ENCODE results near the gene STX10. TPM values are rescaled to one million over a fixed set of nuclear protein-coding genes. Genes with fewer than 3 reads are reported as not detected.

Gene STX10
- total RNA-seq, 6 experiments from 2014 or later, result 18.2 to 41.5 (median 23.4) TPM

DNA sequence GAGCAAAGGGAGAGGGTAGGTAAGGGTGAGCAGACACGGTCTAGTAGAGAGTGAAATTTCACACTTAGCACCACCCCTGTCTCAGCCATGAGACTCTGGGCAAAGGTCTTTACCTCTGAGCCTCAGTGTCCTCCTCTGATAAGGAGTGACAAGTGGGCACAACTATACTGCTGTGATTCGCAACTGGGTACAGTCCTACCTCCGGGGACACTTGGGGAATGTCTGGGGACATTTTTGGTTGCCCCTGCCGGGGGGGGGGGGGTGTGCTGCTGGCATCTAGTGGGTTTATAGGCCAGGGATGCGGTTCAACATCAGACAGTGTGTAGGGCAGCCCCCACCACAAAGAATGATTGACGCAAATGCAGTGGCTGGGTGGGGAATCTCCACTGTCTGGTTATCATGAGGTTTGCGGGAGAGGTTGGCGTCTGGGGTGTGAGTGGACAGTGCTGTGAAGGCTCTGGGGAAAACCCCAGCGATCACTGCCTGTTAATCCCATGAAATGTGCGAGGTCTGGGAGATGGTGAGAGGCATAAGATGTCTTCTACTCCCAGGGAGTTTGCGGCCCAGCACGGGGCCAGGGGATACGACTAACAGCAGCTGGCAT is 27.8 kb downstream of the STX10 start:
- no peaks in the 10 kb centered on the region for H3K9me3 ChIP-seq
- DNase-seq, result no peak
- H3K27ac ChIP-seq, result no peak overlapping the region
- no peaks in the 10 kb centered on the region for H3K36me3 ChIP-seq
- no peak for ATAC-seq
- no peak for TF ChIP-seq POLR2A (IDR thresholded peaks at IDR 0.05)
- TF ChIP-seq, protein P1, sequence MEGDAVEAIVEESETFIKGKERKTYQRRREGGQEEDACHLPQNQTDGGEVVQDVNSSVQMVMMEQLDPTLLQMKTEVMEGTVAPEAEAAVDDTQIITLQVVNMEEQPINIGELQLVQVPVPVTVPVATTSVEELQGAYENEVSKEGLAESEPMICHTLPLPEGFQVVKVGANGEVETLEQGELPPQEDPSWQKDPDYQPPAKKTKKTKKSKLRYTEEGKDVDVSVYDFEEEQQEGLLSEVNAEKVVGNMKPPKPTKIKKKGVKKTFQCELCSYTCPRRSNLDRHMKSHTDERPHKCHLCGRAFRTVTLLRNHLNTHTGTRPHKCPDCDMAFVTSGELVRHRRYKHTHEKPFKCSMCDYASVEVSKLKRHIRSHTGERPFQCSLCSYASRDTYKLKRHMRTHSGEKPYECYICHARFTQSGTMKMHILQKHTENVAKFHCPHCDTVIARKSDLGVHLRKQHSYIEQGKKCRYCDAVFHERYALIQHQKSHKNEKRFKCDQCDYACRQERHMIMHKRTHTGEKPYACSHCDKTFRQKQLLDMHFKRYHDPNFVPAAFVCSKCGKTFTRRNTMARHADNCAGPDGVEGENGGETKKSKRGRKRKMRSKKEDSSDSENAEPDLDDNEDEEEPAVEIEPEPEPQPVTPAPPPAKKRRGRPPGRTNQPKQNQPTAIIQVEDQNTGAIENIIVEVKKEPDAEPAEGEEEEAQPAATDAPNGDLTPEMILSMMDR (IDR thresholded peaks at IDR 0.05), result no peak
- intact Hi-C loops (cut with DNase I), result no loop called here
- H3K4me1 ChIP-seq, result peaks cover 0 to 8% (median 3%) of the 10 kb centered on the region in 4 donors
- 66% methylated on average over 3 of the region's 13 CpGs for WGBS (ENCODE audit: insufficient coverage, low coverage, low lambda C conversion rate, missing lambda C conversion rate)
- no peak overlapping the region for H3K4me3 ChIP-seq
- H3K27me3 ChIP-seq, result no peaks in the 10 kb centered on the region

DNA sequence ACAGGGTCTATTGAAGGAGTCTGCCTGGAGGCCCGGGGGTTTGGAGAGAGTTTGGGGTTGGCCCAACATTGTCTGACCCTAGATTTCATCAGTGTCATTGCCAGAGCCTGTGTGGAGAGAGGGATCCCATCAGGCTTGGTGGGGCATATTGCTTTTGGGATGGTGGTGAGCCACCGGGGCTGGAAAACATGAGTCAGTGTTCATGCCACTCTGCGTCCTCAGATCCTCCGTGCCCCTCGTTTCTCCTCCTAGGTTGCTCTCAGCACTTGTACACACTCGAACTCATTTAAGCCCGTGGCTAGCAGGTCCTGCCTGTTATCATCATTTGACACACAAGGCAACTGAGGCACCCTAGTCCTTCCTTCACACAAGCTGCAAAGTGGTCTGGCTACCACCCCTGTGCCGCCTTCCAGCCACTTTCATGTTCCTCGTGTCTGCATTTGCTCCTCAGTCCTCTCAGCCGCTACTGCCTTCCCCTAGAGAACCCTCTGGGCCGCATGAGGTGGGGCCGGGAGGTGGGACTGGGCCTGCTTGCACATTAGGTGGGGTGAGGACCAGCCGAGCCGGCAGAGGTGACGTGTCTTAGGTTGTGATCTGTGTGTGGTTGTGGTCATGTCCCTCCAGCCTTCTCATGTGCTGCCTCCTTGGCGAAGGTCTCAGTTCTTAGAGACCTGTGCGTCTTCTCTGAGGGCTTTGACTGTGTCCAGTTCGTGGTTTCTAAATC is 28.5 kb downstream of the STX10 start:
- H3K4me1 ChIP-seq, result peaks cover 0 to 8% (median 3%) of the 10 kb centered on the region in 4 donors
- no peaks in the 10 kb centered on the region for H3K27me3 ChIP-seq
- ATAC-seq (no peak), DNase-seq (no peak)
- H3K4me3 ChIP-seq, result no peak overlapping the region
- intact Hi-C loops (cut with DNase I), result no loop called here
- H3K9me3 ChIP-seq, result no peaks in the 10 kb centered on the region
- WGBS (ENCODE audit: insufficient coverage, low coverage, low lambda C conversion rate, missing lambda C conversion rate), result 66% methylated on average over 8 of the region's 18 CpGs
- no peaks in the 10 kb centered on the region for H3K36me3 ChIP-seq
- no peak overlapping the region for H3K27ac ChIP-seq
- TF ChIP-seq, protein P1 (IDR thresholded peaks at IDR 0.05), result no peak
- no peak for TF ChIP-seq POLR2A (IDR thresholded peaks at IDR 0.05)

DNA sequence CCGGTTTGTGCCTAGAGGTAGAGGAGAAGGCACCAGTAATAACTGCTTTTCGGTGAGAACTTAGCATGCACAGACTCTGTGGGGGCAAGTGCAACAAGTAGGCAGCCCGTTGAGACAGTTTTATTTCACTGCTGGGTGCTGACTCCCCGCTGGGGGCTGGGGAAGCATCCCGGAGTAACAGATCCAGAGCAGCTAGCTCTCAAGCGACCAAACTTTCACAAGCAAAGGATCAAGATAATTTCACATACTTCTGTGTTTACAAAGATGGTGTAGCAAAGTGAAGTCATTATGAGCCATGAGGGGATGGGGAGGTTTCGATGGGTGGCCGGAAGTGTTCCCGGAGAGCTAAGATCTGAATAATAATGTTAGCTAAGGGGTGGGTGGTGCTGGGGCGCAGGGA is 29.4 kb downstream of the STX10 start:
- Histone ChIP-seq H3K4me3 (no peak overlapping the region), H3K9me3 (no peaks in the 10 kb centered on the region), H3K27ac (no peak overlapping the region), H3K4me1 (peaks cover 0 to 10% (median 5%) of the 10 kb centered on the region in 4 donors), H3K27me3 (no peaks in the 10 kb centered on the region), H3K36me3 (no peaks in the 10 kb centered on the region)
- WGBS (ENCODE audit: insufficient coverage, low coverage, low lambda C conversion rate, missing lambda C conversion rate), result 62% methylated on average over 8 of the region's 10 CpGs
- ATAC-seq, result no peak
- intact Hi-C loops (cut with DNase I), result no loop called here
- DNase-seq, result no peak
- TF ChIP-seq, protein P1 (IDR thresholded peaks at IDR 0.05), result no peak
- no peak for TF ChIP-seq POLR2A (IDR thresholded peaks at IDR 0.05)

DNA sequence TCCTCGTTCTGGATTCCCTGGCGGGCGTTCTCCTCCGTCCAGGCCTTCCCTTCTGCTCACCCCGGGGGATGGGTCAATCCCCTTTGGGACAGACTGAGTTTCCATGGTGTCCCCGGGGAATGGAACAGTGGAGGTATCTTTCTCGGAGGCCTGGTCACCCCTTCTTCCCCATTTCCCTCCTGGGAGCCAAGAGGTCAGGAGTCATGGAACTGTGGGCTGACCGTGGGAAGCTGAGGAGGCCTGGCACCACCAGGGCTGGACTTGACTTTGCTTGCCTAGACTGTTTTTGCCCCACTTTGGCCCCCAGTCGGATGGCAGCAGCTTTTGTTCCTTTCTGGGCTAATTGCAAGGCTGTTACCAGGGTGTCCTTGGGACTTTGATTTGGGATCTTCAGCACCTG is 30.1 kb downstream of the STX10 start:
- H3K4me1 ChIP-seq, result peaks cover 0 to 16% (median 7%) of the 10 kb centered on the region in 4 donors
- ATAC-seq (no peak), DNase-seq (no peak)
- H3K27me3 ChIP-seq, result no peaks in the 10 kb centered on the region
- 73% methylated on average over 3 of the region's 9 CpGs for WGBS (ENCODE audit: insufficient coverage, low coverage, low lambda C conversion rate, missing lambda C conversion rate)
- no peak overlapping the region for H3K27ac ChIP-seq
- intact Hi-C loops (cut with DNase I), result no loop called here
- H3K9me3 ChIP-seq, result no peaks in the 10 kb centered on the region
- TF ChIP-seq, protein P1 (IDR thresholded peaks at IDR 0.05), result no peak
- no peak for TF ChIP-seq POLR2A (IDR thresholded peaks at IDR 0.05)
- no peak overlapping the region for H3K4me3 ChIP-seq
- no peaks in the 10 kb centered on the region for H3K36me3 ChIP-seq
